SKM-1 (cell line): ENCODE results near the gene NDEL1.

Experiments used
- DNase-seq: peaks from one replicate; lab custom pipeline; 2025; ENCODE audit not compliant: unreplicated experiment; lab: John Stamatoyannopoulos, UW

NDEL1 gene

DNA sequence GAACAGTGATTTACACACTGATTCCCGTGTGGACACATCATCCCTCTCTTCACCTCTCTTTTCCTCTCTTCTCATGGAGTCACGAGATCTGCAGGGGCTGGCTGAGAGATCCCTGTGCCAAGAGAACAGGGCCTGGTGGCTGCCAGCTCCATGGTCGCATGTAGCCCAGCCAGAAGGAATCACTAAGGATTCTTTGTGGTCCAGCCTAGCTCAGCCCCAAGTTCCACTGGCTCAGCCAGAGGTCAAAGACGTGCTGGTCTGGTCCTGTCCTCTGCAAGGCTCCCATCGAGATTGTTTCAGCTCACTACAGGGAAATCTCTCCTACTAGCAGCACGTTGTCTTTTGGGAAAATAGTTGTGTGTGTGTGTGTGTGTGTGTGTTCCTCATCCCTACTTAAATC is 66.4 kb downstream of the NDEL1 start:
- no peak for DNase-seq

DNA sequence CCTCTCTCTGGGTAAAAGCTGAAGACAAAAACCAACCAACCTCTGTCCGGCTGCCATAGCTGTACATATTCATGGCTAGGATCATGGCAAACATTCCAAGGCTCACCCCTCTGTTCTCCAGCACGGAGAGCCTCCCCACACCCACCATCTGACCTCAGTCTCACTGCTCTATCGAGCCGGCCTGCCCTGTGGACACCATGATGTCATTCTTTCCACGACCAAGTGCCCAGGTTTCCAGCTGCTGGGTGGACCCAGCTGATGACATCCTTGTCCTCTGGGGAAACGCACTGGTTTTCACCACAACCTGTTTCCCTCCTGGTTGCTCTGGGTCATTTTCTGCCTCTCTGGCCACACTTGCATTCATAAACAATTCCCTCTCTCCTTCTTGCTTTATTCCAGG is 67.7 kb downstream of the NDEL1 start:
- no peak for DNase-seq

DNA sequence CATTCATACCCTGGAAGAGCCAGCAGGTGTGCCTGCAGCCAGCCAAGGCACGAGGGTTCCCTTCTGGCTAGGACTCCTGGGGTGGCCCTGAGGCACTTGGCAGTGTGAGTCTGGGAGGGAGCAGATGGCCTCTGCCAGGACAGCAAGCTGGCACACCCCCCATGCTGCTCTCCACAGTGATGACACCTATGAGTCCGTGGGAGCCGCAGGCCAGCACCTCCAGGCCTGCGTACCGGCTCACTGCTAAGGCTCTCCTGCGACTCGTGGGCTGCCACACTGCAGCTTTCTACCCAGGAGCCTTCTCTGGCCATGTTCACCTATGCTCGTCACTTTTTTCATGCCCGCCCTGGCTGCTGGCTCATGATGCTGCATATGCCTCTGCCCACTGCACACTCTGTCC is 68.1 kb downstream of the NDEL1 start:
- DNase-seq: no peak

DNA sequence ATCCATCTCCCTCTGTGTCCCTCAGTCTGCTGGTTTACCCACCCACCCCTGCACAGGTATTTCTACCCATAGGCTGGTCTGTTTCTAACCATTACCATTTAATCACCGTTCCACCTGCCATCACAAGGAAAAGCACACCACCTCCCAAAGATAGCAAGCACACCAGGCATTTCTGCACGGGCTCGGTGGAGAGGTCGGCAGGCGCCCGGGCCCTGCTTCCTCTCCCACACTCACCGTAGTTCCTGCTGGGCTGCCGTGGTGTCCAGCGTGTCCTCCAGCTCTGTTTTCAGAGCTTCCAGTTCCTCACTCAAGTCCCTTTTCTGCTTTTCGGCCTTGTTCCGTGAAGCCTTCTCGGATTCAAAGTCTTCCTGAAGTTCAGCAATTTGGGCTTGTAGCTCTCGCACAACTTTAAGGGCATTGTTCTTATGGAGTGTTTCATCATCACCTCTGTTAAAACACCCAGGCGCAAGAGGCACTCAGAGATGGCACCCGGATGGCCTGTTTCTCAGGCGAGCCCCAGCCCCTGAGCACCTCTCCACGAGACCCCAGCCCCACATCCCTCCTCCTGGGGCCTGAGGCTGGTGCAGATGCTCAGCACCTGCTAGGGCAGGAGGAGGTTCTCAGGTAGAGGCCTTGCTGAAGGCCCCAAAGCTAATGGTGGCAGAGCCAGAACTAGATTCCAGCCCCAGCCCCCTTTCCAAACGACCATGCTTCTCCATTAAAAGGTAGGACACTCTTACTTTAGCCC is 69.0 kb downstream of the NDEL1 start:
- DNase-seq: no peak

DNA sequence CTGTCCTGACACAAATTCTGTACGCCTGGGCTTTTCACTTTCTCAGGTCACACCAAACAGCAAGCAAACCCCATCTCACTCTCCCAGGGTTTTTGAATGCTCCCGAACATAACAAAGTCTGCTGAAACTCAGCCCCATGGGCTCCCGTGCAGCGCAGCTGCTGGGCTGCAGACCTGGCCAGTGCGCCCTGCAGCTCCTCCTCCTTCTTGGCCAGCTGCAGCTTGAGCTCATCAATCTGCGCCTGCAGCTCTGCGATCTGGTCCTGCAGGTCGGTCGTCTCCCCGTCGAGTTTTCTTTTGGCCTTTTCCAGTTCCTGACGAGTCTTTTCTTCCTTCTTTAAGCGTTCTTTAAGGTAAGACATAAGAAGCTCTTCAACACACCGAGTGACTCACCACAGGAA is 70.5 kb downstream of the NDEL1 start:
- no peak for DNase-seq

DNA sequence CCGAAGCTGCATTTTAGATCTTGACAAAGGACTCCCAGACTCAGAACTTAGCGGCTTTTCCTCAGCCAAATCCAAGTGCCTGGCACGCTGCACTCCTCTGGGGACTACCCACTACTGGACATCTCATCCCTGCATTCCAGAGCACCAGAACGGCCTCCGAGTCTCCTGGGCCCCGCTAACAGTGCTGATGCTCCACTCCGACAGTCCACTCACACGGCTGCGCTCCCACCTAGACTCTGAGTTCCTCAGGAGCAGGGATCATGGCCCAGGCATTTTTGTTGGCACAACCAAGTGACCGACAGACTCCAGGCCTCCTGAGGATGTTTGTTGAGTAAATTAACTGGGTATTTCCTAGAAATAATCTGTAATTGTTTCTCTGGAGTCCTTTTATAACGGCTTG is 79.1 kb downstream of the NDEL1 start:
- no peak for DNase-seq
